Left forelimb (tissue), 1 donor: ENCODE results near the gene TMEM164.

Experiments used
- DNase-seq: peaks from one replicate; pipeline ENCODE4 v3.0.0-alpha.2; 2018; ENCODE audit warnings: low spot score

TMEM164 gene

DNA sequence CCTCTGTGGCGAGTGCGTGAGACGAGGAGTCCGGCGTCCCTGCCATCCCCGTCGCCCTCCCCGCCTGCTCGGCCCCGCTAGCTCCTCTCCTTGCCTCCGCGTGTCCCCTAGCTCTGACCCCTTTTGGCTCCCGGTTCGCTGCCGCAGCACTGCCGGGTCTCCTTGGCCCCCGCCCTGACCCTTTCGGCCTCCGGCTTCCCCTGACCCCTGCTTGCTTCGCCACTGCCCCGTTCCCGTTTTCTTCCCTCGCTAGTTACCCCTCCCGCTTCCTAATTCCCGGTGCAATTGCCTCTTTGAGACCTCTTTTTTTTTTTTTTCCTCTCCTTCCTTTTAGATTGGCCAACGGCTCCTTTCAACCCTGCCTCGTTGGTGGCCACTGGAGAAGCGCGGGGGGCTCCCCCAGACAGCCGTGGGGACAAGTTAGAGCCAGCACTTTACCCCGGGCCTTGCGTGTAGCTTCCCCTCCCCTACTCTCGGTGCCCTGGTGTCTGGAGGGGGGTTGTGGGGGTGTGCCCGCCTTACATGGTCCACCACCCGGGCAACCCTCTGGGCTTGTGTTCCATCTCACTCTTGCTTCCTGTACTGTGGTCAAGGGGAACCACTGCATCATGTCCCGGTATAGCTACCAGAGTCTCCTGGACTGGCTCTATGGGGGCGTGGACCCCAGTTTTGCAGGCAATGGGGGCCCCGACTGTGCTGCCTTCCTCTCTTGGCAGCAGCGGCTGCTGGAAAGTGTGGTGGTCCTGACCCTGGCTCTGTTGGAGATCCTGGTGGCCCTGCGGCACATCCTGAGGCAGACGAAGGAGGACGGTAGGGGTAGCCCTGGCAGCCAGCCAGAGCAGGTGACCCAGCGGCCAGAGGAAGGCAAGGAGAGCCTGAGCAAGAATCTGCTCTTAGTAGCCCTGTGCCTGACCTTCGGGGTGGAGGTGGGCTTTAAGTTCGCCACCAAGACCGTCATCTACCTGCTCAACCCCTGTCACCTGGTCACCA, 548 bp downstream of the TMEM164 start:
- DNase-seq, result no peak

DNA sequence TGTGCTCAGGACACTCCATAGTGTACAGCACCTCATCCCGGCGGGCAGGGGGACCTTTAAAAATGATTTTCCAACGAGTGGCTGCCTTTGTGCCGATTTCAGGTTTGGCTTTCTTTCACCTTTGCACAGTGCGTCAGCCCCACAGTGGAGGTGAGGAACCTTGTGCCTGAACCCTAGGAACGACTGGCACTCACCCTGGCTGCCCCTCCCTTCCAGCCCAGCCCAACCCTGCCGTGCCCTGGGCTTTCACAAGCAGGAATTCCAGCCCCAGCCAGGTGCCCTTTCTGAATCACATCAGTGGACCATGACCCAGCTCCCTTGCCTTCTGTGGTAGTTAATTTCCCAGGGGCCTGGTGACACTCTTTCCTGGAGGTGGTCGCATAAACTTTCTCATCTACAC, 1.3 kb downstream of the TMEM164 start:
- no peak for DNase-seq

DNA sequence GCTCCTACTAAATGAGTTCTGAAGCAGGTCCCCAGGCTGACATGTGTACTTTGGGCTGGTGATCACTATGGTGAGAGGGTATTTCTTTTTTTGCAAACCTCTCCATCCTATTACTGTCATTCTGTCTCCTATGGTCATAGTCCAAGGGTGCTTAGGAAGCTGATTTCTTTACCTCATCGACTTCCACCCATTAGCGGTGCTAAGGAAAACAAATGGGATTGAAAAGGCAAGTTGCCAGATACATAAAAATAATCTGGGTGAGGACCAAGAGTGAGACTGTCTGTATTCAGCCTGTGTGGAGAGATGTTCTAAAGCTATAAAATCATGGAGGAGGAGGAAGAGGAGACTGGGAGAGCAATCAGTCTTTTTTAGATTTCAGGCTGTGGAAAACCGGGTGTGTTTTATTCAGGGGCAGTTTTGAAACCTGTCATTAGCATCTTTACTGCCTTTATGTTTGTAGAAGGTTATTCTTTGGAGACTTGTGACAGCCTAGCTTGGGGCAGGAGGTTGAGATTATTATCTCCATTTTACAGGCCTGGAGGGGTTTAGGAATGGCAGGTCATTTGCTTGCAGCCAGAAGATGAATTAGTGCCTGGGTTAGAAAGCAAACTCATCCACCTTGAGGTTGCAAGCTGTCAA, 1.9 kb downstream of the TMEM164 start:
- no peak for DNase-seq

DNA sequence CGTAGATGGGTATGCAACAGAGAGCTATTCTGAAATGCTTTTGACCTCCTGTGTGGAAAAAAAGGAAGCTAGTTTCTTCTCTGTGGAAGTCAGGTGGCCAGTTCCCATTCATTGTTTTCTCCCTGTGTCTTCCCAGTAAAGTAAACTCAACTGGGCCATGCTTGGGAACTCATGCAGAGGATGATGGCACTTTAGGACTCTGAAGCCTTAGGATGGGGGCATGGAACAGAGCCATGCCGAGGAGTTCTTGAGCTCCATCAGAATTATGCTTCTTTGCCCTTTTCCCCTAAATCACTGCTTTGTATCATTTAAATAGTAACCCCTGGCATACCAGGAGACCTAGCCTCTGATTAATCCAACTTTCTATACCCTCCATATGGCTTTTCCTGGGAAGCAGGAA, 3.2 kb downstream of the TMEM164 start:
- no peak for DNase-seq

DNA sequence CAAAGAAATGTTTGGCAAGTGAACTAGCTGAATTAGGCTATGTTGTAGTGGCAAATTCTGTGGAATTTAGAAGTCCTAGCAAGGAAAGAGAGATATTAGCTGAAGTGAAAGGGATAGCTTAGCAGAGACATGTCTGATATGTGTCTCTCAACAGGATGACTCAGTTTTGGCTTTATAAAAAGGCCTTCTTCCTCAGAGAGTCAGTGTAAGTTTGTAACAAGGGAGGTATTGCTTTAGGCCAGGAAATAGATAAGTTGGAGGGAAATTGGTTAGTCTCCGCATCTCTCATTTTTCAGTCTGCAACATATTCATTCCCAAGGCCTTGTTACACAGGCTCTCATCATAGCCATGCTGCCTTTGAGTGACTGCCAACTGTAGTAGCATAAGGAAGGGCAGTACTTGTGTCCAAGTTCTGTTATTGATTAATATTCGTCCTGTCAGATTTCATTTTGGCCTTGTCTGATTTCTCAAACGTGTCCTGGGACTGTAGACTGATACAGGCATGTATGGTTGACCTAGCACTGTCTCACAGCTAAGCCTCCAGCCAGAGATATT, 4.0 kb downstream of the TMEM164 start:
- DNase-seq, result no peak

DNA sequence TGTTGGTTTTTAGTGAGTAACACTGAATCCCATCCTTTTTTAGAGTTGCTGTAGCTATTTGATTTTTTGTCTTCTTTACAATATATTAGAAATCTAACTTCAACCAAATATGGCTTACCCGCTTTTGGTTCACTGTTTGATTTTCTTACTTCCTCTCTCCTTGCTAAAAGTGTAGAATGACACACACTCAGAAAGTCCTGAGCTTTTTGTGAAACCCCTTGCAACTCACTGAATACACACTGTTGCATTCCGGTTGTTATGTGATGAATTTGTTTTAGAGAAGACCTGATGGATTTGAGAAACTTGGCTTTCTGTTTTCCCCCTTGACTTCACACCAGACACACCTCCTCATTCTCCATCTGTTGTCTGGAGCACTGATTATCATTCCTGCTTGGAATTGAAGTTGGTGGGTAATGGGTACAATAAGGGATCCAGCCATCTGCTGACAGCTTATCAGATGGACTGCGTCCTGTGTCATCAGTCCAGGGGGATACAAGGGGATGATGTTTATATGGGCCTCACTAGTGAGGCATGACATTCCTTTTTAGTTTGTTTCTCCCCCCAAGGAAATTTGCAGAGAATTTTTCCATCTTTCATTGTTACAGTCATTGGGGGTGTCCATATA, 5.2 kb downstream of the TMEM164 start:
- DNase-seq, result no peak

DNA sequence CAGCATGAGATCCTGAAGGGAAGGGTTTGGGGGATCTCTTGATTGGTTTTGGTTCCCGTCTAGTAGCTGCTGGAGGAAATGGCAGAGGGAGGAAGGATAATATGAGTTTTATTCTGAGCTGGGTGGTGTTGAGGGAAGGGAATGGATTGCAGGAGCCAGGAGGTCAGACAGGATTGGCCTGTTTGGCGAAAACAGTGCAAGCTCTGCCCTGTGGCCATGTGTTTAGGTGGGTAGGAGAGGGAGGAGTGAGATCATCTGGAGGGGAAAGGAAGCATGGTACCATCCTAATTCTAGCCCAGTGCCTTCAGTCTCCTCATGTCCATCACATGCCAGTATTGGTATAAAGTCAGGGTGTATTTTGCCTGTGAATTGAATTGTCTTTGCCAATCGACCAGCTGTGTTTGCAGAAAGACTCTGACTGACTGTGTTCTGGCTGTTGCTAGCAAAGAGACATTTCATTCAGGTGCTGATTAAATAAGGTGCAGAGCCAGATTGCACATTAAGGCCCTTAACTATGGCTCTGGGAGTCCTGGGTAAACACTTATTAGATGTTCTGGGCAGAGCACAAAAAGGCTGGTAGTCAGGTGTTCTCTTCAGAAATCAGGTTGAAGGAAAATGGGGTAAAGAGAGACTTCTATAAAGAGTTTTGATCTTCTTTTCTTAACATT, 10.0 kb downstream of the TMEM164 start:
- DNase-seq, result no peak

DNA sequence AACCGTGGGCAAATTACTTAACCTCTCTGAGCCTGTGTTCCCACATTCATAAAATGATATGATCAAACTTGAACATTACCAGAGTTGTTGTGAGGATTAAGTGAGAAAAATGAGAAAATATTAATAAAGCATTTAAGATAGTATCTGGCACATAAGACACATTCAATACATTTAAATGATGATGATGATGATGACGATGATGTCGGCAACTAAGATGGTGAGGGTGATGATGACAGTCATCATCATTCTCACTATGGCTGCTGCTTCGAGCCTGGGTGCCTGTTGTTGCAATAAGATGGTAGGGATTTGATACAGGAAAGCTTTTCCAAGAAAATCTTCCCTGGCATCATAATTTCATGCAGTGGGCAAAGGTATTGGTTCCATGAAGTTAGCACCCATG, 11.1 kb downstream of the TMEM164 start:
- no peak for DNase-seq

DNA sequence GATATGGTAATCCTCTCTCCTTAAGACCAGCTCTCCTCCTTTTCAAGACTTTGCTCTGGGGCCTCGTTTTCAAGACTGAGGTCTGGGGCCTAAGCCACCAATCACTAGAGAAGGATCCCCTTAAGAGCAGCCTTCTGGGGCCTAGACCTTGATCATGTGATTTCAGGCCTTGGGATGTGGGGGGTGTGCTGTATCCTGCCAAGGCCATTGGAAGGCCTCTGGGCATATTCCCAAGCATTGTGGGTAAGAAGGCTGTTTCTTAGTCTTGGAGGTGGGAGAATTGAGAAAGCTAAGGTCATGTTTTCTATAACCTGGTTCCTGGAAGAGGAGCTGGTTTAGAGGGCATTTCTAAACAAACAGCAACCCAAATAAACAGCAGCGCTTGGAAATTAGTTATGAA, 12.1 kb downstream of the TMEM164 start:
- no peak for DNase-seq

DNA sequence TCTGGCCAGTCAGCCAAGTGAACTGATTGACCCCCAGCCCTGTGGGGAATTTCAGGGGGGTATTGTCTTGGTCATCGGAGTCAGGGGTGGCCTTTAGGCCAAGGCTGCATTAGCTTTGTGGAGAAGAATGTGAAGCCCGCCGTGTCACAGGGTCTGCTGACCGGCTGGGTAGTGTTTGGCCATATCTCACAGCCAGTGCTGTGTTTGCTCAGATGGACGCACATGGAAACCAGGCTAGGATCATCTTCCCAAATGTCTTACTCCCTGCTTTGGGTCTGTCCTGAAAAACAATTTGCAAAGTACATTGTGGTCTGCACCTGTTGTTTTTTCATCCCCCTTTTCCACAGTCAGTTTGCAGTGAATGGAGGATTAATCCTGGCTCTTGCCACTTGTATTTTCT, 13.0 kb downstream of the TMEM164 start:
- DNase-seq, result no peak

DNA sequence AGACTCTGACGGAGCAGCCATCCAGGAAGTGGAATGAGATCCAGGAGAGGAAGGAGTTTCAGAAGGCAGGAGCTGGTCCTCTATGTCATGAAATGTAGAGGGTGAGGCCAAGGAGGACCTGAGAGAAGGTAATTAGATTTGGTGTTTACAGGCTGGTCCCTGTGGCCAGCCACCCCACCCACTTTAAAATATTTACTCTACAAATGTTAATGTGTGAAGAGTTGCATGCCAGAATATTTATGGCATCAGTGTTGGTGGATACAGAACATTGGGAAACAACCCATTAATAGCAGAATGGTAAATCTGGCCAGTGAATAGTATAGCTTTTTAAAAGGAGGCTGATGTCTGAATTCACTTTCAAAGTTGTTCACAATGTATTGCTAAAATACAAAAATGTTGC, 17.6 kb downstream of the TMEM164 start:
- DNase-seq, result no peak

DNA sequence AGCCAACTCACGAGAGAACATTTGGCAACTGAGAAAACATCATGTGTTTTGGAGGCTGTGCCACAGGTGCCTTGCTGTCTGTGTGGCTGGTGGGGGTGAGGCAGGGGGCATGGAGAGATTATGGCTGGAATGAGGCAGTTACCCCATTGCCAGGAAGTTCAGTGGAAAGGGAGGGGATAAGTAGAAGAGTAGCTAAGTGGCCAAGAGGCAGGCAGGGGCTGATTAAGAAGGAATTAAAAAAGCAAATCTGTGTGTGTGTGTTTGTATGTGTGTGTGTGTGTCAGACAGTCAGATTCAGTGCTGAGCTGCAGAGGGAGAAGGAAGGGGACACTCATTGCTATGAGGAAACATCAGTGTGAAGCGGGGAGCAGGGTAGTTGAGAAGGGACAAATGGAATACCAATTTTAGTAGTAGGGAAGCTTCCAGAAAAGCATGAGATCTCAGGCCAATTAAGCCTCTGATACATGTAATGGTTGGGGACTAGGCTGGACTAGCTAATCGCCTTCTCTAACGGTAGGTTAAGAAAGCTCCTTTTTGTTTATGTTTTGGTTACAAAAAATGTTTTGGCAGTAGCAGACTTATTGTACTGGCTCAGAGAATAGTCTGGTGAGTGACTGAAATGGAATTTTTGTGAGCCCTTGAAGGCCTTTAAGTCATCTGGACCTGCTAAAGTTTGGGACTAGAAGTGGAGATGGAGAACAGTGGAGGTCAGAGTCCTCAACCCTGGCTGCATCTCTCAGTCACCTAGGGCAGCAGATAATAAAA, 18.5 kb downstream of the TMEM164 start:
- DNase-seq, result no peak

DNA sequence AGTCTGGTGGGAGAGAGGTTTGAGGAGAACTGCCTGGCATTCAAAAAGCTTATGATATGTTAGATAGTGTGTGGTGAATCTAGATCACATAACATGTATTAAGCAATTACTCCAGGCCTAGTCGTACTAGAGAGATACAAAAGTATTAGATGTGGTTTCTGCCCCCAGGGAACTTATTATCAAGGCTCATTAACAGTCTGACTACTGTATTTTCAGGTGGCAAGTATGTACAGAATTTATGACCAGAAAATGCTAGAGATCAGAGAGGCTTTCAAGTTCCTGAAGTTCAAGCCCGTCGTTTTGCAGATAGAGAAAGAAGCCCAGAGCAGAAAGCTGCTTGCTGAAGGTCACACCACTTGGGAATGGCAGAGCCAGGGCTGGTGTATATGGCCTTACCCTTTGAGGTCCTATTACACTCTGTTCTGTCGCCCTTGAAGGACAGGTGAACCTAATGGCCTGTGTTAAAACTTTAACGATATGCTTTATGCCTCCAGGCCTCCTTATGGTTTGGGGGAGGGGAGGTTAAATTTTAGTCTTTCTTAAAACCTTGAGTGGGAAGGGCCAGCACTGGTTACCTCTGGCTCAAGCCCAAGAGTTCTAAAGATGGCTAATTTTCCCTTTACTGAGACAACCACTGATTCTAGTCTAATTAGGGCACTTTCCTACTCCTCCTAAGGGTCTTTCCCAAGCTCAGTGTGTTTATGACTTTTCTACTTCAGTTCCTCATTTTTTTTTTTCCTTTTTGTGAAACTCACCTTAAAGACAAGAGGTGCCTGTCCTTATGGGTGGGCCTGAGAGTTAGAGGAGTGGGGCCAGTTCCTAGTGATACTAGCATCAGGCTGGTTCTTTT, 19.9 kb downstream of the TMEM164 start:
- DNase-seq, result no peak

DNA sequence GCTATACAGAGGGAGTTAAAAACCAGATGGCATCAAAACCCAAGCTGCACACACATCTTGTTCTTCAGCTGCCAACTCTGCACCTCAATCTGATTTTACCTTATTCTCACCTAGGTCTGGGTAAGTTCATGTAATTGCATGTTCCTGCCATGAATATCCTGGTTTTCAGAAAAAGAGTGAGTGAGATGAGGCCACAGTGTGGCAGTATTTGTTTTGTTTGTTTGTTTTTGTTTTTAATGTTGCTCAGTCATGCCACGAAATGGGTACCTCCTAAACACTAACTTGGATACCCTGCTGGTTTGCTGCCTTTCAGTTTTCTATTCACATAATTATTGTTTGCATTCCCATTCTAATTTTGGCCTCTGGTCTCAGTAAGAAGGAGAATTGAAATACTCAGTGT, 22.5 kb downstream of the TMEM164 start:
- DNase-seq, result no peak

DNA sequence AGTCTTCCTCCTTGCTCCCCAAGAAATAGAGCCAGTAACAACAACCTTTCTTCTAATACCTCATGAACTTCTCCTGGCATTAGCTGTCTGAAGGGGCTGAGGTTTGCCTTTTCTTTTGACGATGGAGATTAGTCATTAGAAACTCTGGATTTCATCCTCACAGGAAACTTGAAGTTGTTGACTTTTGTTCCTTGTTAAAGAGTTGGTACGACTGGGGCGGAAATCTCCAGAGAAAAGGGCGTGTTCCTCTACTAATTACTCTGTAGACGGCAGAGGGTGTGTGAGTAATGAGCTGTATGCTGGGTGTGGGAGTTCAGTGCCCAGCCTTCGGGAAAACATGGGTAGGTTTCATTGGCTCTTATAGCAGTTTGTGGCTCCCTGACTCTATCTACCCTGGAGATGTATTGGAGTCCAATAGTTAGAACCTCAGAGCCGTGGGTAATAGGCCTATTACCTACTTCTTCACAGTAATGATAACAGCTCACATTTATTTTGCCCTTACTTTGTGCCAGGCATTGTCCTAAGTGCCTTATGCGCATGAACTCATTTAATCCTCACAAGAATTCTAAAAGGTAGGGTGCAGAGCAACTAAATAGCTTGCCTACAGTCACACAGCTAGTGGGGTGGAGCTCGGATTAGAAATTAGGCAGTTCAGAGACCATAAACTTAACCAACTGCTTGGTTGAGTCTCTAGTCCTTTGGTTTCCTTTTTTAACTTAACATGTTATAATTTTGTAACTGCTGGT, 23.4 kb downstream of the TMEM164 start:
- no peak for DNase-seq

DNA sequence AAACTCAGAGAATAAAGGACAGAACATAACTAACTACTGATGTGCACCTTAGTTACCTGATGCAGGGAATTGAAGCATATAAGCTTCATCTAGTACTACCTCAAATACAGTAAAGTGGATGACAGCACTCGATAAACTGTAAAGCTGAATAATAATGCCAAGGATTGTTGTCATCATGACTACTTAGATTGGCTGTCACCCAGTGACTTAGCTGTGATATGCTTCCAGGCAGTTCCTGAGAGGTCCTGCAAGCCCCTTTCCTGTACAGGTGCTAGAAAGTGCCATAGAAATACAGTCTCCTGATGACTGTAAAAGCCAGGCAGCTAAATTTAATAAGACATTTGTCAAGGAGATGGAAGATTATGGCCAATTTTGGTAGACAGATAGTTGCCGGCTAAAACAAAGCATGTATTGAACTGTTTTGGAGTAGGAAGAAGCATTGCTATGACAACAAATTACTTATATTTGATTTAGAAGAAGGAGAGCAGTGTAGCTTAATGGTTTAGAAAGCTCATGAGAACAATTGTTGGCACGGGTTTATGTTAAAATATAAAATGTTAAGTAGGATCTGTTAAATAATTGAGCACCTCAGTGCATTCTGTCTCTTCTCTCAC, 29.7 kb downstream of the TMEM164 start:
- no peak for DNase-seq

DNA sequence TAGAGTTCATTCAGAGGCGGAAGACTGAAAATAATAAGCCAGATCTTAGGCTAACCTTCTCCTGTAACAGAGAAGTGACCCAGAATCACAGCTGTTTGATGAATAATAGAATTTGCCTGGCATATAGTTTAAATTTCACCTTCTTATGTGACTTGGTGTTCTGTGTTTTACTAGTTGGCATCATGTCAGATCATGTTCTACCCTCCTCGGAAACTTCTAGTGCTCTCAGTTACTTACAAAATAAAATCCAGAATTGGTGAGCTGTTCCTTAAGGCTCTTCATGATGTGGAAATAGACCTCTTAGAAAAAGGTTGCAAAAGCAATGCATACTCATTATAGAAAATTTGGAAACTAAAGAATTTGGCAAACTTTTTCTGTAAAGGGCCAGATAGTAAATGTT, 31.1 kb downstream of the TMEM164 start:
- no peak for DNase-seq

DNA sequence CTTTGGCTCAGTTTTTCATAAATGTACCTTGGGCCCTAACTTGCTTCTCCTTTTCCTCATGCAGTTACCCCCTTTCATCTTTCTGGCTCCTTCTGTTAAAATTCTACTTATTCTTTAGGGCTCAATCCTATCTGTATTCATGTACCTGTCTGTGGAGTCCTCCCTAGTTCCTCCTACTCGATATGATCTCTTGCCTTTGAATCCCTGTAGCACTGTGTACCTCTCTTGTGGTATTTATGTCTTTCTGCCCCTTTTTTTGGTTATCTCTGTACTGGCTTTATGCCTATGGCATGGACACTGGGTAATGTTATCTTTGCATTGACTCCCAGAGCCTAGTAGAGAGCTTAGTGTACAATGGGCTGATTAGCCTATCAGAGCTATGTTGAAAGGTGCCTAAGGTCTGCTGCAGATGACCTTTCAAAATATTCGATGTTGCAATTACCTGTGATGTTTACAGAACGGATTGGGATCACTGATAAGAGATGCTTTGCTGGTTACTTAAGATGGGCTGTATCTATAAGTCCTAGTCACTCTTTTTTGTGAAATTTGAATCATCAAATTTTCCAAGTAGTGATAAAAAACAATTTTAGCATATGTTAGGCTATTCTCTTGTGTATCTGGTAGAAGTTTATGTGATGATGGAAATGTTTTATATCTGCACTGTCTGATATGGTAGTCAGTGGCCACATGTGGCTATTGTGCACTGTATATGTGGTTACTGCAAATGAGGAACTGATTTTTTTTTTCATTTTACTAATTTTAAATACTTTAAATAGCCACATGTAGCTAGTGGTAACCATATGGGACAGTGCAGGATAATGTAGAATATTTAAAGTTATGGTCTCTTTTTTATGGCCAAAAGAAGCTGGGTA, 33.5 kb downstream of the TMEM164 start:
- no peak for DNase-seq
